DMS114 treated with DMSO at 0.1 percent for 48 hours (cell line): ENCODE measurements around the gene MUC5B.
"Not testable (repeated sequence)": the region's sequence is repeated elsewhere in the genome, so short reads cannot be mapped to it uniquely, and the experiment has no call there.

Source experiments
- DNase-seq: peaks from one replicate; lab custom pipeline; 2025; ENCODE audit not compliant: unreplicated experiment; lab: John Stamatoyannopoulos, UW

MUC5B gene, protein sequence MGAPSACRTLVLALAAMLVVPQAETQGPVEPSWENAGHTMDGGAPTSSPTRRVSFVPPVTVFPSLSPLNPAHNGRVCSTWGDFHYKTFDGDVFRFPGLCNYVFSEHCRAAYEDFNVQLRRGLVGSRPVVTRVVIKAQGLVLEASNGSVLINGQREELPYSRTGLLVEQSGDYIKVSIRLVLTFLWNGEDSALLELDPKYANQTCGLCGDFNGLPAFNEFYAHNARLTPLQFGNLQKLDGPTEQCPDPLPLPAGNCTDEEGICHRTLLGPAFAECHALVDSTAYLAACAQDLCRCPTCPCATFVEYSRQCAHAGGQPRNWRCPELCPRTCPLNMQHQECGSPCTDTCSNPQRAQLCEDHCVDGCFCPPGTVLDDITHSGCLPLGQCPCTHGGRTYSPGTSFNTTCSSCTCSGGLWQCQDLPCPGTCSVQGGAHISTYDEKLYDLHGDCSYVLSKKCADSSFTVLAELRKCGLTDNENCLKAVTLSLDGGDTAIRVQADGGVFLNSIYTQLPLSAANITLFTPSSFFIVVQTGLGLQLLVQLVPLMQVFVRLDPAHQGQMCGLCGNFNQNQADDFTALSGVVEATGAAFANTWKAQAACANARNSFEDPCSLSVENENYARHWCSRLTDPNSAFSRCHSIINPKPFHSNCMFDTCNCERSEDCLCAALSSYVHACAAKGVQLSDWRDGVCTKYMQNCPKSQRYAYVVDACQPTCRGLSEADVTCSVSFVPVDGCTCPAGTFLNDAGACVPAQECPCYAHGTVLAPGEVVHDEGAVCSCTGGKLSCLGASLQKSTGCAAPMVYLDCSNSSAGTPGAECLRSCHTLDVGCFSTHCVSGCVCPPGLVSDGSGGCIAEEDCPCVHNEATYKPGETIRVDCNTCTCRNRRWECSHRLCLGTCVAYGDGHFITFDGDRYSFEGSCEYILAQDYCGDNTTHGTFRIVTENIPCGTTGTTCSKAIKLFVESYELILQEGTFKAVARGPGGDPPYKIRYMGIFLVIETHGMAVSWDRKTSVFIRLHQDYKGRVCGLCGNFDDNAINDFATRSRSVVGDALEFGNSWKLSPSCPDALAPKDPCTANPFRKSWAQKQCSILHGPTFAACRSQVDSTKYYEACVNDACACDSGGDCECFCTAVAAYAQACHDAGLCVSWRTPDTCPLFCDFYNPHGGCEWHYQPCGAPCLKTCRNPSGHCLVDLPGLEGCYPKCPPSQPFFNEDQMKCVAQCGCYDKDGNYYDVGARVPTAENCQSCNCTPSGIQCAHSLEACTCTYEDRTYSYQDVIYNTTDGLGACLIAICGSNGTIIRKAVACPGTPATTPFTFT (N-terminal part only)

DNA sequence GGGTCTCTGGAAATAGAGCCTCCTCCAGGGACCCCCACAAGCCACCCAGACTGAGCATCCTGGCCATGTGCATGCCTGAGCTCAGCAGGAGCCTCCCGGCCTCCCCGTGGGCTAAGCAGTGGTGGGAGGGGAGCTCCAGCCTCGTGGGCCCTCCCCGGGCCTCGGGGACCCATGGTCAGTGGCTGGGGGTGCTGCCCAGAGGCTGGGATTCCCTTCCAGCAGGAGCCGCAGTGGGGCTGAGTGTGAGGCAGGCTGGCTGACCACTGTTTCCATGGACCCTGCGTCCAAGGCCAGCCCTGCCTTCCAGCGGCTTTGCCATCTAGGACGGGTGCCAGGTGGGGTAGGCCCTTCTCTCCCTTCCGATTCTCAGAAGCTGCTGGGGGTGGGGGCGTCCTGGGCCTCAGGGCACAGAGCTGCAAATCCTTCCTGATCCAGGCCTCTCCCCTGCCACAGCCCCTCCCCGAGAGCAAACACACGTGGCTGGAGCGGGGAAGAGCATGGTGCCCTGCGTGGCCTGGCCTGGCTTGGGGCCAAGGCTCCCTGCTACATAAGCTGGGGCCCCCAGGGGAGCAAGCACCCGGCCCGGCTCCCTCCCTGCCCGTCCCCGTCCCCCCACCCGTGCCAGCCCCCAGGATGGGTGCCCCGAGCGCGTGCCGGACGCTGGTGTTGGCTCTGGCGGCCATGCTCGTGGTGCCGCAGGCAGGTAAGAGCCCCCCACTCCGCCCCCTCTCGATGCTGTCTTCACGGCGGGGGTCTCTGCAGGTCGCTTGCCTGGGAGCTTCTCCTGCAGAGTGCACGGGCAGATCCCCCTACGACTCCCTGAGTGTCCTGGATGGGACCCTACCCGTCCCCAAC is at the start of gene MUC5B:
MUC5B (plus strand) TSS at position 576 of the 855 bp plus-strand sequence; CDS start at position 634, 58 bp downstream.
- no peak for DNase-seq

DNA sequence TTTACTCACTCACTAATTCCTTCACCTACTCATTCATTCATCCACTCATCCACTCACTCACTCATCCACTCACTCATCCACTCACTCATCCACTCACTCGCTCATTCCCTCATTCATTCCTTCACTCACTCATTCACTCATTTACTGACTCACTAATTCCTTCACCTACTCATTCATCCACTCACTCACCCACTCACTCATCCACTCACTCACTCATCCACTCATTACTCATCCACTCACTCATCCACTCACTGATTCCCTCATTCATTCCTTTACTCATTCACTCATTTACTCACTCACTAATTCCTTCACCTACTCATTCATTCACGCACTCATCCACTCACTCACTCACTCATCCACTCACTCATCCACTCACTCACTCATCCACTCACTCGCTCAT is 49.5 kb upstream of the MUC5B start:
- DNase-seq: not testable (repeated sequence)

DNA sequence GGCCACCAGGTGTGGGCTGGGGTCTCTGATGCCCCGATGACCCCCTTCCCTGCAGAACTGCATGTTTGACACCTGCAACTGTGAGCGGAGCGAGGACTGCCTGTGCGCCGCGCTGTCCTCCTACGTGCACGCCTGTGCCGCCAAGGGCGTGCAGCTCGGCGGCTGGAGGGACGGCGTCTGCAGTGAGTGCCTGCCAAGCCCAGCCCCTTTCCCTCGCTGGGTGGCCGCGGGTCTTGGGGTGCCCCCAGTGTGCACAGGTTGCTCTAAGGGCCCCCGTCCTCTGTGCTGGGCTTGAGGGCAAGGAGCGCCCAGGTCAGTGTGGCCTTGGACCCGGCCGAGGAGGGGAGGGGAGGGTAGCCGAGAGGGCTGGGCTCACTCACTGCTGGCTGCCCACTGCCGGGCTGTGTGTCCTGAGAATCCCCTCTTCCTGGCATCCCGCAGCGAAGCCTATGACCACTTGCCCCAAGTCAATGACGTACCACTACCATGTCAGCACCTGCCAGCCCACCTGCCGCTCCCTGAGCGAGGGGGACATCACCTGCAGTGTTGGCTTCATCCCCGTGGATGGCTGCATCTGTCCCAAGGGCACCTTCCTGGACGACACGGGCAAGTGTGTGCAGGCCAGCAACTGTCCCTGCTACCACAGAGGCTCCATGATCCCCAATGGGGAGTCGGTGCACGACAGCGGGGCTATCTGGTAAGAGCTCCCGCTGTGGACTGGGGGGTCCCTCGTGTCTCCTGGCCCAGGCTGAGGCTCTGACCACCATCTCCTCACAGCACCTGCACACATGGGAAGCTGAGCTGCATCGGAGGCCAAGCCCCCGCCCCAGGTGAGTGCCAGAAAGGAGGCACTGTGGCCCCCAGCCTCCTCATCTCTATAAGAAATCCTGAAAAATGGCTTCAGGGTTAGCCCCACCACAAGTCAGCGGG is 48.2 kb upstream of the MUC5B start:
- no peak for DNase-seq

DNA sequence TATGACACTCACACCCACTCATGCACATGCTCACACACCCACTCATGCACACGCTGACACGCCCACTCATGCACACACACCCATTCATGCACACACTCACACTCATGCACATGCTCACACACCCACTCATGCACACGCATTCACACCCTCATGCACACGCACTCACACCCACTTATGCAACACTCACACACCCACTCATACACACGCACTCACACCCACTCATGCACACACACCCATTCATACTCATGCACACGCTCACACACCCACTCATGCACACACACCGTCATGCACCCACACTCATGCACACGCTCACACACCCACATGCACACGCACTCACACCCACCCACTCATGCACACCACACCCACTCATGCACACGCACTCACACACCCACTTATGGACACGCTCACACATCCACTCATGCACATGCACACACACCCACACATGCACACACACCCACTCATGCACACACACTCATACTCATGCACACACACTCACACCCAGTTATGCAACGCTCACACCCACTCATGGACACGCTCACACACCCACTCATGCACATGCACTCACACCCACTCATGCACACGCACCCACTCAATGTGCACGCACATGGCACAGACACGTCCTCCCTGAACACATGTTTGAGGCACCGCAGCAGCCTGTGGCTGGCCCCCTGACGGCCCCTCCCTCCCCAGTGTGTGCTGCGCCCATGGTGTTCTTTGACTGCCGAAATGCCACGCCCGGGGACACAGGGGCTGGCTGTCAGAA is 47.2 kb upstream of the MUC5B start:
- DNase-seq: no peak

DNA sequence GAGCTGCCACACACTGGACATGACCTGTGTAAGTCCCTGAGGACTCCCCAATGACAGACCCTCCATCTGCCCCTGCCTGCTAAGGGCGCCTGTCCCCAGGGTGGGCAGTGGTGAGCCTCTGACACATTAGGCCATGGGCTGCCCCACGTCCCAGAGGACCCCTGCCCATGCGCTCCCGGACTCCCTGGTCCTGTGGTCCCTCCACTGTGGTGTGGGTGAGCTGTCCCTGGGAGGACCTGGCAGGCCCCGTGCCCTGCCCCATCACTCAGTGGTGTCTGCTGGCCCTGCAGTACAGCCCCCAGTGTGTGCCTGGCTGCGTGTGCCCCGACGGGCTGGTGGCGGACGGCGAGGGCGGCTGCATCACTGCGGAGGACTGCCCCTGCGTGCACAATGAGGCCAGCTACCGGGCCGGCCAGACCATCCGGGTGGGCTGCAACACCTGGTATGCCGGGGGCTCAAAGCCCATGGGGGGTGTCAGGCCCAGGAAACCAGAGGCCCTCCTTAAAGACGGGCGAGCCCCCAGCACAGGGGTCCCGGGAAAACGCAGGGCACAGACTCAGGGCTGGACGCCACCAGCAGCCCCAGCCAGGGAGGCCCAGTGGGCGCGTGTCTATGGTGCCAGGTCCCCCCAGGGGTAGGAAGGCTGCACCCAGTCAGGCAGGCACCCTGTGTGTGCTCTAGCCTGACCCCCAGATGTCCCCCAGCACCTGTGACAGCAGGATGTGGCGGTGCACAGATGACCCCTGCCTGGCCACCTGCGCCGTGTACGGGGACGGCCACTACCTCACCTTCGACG is 46.4 kb upstream of the MUC5B start:
- no peak for DNase-seq

DNA sequence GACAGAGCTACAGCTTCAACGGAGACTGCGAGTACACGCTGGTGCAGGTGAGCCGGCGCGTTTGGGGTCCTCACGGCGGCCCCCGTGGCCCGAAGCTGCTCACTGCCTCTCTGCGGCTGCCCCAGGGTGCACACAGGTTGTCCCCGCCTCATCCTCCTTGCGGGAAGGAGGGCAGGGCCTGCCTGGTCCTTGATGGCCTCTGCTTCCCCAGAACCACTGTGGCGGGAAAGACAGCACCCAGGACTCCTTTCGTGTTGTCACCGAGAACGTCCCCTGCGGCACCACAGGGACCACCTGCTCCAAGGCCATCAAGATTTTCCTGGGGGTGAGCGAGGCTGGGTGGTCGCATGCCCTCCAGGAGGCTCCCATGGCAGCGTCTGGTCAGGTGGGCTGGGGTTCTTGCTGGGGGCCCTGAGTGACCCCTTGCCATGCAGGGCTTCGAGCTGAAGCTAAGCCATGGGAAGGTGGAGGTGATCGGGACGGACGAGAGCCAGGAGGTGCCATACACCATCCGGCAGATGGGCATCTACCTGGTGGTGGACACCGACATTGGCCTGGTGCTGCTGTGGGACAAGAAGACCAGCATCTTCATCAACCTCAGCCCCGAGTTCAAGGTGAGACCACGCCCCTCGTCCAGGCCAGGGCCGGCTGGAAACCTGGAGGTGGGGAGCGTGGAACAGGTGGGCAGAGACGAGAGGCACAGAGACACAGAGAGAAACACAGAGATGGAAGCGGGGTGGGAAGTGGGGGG is 45.7 kb upstream of the MUC5B start:
- no peak for DNase-seq

DNA sequence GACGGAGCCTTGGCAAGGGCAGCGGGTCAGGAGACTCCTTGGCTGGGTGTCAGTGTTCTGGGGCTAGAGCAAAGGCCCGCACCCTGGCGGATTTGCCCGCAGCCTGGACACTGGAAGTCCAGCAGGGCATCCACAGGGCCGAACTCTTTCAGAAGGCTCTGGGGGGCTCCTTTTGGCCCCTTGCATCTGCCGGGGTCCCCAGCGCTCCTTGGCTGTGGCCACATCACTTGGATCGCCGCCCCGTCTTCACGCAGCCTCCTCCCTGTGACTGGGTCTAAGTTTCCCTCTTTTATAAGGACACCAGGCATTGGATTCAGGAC is 45.1 kb upstream of the MUC5B start:
- no peak for DNase-seq

DNA sequence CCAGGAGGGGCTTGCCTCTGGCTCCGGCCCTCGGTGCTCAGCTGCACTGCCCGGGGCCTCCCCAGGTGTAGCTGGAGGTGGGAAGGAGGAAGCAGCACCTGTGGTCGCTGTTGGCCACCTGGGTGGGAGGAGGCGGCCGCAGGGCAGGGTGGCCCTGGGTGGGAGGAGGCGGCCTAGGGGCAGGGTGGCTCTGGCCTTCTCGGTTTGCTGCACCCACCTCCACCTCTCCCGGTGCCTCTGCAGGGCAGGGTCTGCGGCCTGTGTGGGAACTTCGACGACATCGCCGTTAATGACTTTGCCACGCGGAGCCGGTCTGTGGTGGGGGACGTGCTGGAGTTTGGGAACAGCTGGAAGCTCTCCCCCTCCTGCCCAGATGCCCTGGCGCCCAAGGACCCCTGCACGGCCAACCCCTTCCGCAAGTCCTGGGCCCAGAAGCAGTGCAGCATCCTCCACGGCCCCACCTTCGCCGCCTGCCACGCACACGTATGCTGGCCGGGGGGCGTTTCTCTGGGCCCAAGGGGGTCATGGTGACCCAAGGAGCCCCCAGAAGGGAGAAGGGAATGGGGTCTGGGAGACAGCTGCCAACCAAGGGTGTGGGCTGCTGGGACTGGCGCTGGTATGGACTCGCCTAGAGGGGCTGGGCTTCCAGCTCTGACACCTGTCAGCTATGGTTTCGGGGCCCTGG is 44.5 kb upstream of the MUC5B start:
- no peak for DNase-seq

DNA sequence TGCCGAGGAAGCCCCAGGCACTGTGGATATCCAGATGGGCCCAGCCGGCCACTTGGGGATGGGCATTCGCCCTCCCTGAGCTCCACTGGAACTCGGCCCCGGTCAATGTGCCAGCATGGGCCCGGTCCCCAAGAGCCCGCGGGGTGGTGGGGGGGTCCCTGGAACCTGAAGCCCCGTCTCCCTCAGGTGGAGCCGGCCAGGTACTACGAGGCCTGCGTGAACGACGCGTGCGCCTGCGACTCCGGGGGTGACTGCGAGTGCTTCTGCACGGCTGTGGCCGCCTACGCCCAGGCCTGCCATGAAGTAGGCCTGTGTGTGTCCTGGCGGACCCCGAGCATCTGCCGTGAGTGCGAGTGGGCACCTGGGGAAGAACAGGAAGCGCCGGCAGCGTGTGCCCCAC is 44.0 kb upstream of the MUC5B start:
- DNase-seq: no peak

DNA sequence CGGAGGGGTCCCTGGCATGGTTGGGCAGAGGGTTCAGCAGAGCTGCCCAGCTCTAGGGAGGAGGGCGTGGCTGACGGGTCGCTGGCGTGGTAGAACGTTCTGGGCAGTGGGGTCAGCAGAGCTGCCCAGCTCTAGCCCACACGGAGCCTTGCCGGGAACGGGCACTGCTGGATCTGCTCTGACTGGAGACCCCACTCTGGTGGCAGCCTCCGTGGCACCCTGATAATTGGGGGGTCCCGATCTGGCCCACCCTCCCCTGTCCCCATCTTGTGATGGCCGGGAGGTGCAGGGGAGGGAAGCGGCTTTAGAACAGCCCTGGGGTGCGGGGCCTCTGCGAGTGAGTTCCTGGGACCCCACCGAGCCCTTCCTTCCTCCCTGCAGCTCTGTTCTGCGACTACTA is 43.2 kb upstream of the MUC5B start:
- no peak for DNase-seq

DNA sequence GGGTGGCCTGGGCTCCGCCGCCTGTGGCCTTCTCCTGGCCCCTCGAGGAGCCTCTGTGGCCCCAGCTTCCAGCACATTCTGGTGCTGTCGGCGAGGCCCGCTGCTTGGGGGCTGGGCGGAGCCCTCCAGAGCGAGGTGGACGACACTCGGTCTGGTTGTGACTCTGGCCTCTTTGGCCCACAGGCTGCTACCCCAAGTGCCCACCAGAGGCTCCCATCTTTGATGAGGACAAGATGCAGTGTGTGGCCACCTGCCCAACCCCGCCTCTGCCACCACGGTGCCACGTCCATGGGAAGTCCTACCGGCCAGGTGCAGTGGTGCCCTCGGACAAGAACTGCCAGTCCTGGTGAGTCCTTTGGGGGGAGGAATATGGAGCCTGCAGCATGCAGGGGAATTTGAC is 42.7 kb upstream of the MUC5B start:
- DNase-seq: no peak

DNA sequence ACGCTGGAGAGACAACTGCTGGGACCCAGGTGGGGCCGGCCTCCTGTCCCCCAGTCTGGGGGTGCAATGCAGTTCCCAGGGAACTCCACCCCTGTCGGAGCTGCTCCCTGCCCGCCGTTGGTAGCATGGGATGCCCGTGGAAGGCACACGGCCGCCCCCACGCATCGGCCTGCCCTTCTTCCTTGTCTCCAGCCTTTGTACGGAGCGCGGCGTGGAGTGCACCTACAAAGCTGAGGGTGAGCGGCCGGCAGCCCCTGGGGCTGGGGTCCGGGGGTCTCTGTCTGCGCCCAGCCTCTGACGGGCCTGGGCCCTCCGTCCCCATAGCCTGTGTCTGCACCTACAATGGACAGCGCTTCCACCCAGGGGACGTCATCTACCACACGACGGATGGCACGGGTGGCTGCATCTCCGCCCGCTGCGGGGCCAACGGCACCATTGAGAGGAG is 41.9 kb upstream of the MUC5B start:
- no peak for DNase-seq

DNA sequence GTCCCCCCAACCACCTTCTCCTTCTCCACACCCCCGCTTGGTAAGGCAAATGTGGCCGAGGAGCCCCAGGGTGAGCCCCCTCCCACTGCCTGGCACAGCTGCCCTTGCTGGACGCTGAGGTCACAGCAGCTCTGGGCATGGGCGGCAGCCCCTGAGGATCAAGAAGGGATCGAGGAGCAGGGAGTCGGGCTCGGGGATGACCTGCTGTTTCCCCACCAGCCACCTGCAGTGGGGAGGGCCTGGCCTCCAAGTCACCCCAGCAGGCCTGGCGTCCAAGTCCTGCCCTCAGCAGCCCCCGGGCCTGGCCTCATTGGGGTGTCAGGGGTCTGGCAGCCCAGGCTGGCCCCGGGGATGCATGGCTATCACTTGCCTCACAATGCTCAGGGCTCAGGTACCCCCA is 41.4 kb upstream of the MUC5B start:
- no peak for DNase-seq

DNA sequence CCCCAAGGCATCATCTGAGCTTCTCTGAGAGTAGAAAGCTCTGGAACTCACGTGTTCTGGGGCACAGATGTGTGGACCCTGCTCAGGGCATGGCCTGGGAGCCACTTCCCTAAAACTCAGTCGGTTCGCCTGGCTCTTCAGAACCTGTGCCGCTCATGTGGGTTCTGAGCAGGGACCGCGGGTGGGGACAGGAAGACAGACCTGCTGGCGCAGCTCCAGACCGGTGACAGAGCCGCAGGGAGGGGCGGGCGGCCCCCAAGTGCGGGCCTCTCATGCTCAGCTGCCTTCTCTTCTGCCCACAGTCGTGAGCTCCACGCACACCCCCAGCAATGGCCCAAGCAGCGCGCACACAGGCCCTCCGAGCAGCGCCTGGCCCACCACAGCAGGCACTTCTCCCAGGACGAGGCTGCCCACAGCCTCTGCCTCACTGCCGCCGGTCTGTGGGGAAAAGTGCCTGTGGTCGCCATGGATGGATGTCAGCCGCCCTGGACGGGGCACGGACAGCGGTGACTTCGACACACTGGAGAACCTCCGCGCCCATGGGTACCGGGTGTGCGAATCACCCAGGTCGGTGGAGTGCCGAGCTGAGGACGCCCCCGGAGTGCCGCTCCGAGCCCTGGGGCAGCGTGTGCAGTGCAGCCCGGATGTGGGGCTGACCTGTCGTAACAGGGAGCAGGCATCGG is 40.9 kb upstream of the MUC5B start:
- no peak for DNase-seq

DNA sequence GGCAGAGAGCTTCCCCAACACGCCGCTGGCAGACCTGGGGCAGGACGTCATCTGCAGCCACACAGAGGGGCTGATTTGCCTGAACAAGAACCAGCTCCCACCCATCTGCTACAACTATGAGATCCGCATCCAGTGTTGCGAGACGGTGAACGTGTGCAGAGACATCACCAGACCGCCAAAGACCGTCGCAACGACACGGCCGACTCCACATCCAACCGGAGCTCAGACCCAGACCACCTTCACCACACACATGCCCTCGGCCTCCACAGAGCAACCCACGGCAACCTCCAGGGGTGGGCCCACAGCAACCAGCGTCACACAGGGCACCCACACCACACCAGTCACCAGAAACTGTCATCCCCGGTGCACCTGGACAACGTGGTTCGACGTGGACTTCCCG is 38.7 kb upstream of the MUC5B start:
- not testable (repeated sequence) for DNase-seq
